LNCAP (cell line): ENCODE measurements around the gene LINGO1.

Experiments
- TF ChIP-seq, protein P1 (sequence below): fragments of 450-650 bp; IDR thresholded peaks from 2 replicates; pipeline ENCODE4 v1.5.1; 2017; ENCODE audit warnings: mild to moderate bottlenecking

Gene LINGO1

DNA sequence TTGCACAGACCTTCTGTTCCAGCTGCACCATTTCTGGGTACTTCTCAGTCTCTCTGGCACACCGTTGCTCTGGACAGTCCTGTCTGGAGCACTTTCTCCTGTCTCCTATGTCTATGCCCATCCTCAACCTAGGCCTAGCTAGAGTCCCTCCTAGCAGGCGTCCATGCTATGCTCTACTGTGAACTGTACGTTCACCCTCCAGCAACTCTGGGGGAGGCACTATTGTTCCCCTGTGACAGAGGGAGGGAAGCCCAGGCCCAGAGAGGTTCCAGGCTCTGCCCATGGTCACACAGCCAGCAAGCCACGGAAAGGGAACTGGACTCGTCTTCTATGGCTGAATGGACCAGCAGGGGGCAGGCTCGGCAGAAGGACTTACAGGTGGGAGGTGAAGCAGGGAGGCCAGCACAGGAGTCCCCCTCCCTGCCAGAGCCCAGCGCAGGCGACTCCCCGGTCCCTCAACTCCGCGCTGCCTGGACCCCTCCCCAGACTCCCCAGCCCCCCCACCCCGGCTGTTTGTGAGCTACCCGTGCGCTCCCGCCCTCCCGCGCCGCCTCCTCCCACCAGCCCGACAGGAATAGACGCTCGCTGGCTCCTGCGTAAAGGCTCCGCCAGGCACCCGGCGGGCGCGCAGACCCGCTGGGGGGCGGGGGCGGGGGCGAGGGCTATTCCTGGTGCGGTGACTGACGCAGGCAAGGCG lies 1.7 kb upstream of the LINGO1 start:
- TF ChIP-seq, protein P1, sequence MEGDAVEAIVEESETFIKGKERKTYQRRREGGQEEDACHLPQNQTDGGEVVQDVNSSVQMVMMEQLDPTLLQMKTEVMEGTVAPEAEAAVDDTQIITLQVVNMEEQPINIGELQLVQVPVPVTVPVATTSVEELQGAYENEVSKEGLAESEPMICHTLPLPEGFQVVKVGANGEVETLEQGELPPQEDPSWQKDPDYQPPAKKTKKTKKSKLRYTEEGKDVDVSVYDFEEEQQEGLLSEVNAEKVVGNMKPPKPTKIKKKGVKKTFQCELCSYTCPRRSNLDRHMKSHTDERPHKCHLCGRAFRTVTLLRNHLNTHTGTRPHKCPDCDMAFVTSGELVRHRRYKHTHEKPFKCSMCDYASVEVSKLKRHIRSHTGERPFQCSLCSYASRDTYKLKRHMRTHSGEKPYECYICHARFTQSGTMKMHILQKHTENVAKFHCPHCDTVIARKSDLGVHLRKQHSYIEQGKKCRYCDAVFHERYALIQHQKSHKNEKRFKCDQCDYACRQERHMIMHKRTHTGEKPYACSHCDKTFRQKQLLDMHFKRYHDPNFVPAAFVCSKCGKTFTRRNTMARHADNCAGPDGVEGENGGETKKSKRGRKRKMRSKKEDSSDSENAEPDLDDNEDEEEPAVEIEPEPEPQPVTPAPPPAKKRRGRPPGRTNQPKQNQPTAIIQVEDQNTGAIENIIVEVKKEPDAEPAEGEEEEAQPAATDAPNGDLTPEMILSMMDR, result peak; percentile 59

DNA sequence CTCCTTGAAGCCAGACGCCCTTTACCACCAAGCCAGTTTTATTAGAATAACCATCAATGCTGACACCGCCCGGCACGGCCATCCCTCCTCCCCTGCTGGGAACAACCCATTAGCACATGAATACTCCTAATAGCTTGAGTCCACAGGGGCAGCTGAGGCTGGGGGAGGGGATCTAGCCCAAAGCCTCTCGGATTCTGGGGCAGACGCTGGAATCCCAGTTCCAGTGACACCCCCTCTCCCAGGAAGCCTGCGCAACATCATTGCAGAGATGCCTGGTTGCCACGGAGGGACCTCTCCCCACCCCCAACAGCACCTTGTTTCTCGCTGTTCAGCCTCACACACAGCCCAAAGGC lies 1.2 kb upstream of the LINGO1 start:
- TF ChIP-seq, protein P1, result no peak

DNA sequence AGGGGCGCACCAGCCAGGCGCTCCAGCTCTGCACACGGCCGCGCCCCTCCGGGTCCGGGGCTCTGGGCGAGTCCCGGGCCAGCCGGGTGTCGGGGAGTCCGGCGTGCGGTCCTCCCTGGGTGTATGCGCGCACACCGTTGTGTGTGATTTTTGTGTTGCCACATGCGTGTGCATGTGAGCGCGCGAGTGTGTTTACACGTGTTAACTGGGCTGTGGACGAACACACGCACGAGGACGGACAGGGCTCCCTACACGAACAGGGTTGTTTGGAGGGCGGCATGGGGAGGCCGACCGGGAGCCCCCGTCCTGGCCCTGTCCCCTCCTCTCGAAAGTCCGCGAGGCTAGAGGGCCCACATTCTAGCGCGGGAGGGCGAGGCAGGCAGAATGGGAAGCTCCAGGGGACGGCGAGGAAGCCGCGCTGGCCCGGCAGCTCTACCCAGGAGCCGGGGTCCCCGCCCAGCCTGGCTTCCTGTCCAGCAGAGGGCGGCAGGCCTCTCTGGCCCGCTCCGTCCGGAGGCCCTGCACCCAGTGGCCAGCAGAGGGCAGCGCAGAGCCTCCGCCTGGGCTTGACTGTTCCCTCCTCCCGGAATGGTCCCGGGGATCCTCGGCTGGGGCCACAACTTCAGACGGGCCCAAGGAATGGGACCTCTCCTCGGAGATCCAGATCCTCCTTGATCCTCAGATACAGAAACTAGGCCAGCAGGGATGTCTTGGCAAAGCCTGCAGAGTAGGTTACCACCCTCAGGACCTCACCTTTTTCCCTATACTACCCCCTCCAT lies 611 bp upstream of the LINGO1 start:
- TF ChIP-seq, protein P1, result peak; percentile 100

DNA sequence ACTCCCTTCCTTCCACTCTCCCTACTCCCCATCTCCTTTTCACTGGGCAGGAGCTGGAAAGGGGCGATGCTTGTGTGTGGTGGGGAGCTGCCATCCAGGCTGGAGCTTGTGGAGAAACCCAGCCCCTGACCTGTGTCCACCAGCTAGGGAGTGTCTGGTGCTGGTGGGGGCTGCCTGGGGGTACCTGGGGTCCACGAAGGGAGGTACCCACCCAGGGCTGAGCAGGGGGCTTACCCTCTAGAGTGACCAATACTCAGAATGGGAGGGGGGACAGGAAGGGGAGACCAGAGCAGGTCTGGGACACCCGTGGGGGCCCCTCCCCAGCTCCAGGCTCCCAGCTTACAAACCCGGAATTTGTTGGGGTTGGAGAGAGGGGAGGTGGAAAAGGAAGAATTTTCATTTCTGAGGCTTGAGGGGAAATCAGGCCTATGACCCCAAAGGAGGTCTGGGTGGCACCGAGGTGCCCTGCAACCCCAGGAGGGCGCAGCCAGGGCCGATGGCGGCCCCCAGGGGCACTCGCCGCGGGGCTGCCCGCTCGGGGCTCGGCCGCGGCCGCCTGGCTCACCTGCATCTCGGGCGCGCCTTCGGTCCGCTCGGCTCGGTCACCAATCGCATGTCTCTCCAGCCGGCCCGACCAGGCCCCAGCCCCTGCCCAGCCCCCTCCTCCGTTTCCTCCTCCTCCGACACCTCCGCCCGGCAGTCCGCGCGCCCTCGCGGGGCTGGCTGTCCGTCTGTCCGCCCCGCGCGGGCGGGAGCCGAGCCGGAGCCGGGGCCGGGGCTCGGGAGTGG lies 773 bp downstream of the LINGO1 start:
- TF ChIP-seq, protein P1, result no peak

DNA sequence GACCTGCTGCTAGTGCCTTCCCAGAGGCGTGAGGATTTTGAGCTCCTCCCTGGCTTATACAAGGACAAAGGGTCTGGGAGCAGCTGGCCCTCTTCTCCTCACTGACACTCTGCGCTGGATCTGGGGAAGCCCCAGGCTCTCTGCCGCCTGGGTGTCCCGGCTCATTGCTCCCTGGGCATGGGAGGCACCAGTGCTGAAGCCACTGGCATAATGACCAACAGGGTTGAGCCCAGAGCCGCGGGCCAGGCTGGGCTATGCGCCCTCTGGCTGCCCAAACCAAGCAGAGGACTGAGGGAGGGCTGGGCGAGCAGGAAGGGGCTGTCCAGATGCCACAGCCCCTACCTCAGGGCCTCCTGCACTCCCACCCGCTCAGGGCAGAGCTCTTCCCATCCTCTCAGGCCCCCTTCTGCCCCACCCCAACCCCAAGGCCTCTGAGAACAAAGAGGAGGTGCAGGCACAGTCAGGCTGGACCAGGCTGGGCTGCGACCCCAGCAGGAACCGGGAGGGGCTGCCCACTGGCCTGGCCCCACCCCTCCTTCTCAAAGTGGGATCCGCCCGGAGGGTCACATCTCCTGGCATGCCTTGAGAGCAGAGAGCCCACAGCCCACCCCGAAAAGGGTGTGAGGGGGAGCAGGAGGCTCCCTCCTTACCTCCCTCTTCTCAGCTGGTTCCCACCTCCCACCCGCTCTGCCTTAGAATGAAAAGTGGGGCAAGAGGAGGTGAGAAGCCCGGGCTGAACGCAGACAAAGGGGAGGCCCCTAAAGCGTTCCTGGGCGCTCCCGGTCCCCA lies 1.6 kb downstream of the LINGO1 start:
- TF ChIP-seq, protein P1, result 0 out of 2 replicates have a peak, but pooled peaks have one; percentile 15

DNA sequence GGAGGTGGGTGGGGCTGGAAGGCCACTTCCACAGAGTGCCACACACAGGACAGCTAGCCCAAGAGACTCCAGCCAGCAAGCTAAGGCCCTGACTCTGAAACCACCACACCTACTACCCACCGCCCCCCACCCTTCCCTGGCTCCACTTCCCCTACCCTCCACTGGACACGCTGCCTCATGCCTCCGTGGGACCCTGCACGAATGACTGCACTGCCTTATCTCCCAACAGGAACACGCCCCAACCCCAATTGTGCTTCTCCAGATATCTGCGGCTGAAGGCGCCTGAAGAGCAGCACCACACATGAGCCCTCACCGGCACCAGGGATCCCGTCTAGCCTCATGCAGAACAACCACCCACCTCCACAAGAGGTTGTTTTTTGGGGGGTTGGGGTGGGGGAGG lies 2.7 kb downstream of the LINGO1 start:
- TF ChIP-seq, protein P1, result no peak
